Lower leg skin (tissue), 3 donors: Measurements from ENCODE around the gene ILK.

Source experiments
- CTCF ChIP-seq, 3 donors: fragments of 450-650 bp; IDR thresholded peaks; one replicate each; pipeline ENCODE4 v1.5.1; 2016; ENCODE audit warnings: antibody characterized with exemption in 3 of 3, mild to moderate bottlenecking in 3 of 3, moderate library complexity in 2 of 3
- POLR2A ChIP-seq, 2 donors: fragments of 450-650 bp; IDR thresholded peaks; one replicate each; pipeline ENCODE4 v1.6.1; 2016 to 2017; ENCODE audit warnings: antibody characterized with exemption in 2 of 2, mild to moderate bottlenecking in 1 of 2, moderate library complexity in 1 of 2

- no peak for TF ChIP-seq CTCF (IDR thresholded peaks at IDR 0.05)
- TF ChIP-seq POLR2A (IDR thresholded peaks at IDR 0.05), result no peak
Observed at GRCh38 chr11:6637871-6638270, 34.3 kb downstream of the ILK start.
